ENCODE data around the gene ZMYND8. TPM values are rescaled to one million over a fixed set of nuclear protein-coding genes. Genes with fewer than 3 reads are reported as not detected.
"Not testable (repeated sequence)": the region's sequence is repeated elsewhere in the genome, so short reads cannot be mapped to it uniquely, and the experiment has no call there.

The ZMYND8 gene
- polyA plus RNA-seq, 4 donors, result 9.2 to 27.1 (median 16.3) TPM

DNA sequence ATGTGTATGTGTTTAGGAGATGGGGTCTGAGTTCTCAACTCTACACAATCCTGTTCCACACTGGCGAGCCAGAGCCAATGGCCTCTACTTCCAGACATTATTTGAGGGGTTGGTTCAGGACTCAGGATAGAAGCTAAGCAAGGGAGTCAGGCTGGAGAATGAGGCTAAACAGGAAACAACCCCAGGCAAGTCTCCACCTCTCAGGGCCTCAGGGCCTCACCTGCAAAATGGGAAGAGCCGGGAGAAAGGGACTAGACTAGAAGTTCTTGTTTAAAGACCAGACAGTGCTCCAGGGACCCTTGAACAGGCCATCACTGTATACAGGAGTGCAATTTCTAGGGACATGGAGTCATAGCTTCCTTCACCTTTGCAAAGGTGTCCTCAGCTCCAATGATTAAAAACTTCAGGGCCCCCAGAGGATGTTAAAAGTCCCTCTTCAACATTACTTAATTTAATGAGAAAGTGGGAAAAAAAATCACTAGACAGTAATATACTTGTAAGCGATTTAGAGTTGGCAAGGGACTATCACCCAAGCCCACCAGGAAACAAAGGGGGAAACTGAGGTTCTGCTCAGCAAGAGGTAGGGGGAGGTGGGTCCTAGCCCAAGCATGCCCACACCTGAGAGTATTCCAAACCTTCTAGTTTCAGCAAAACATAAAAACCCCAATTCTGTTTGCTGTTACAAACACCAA lies 41.7 kb downstream of the ZMYND8 start:
- Histone ChIP-seq H3K4me1 (ENCODE audit: control insufficient read depth in 3 of 3, insufficient read depth in 2 of 3, low read depth in 1 of 3, low read length in 2 of 3) (peaks cover 7 to 47% (median 9%) of the 10 kb centered on the region in 3 donors), H3K9me3 (ENCODE audit: control insufficient read depth in 2 of 2, insufficient read depth in 1 of 2, low read depth in 1 of 2, low read length in 1 of 2) (no peaks in the 10 kb centered on the region), H3K27ac (ENCODE audit: low read depth in 1 of 3, low read length in 2 of 3) (peak overlapping the region in 1 of 3 donors; percentile 62), H3K36me3 (ENCODE audit: control insufficient read depth in 3 of 3, insufficient read depth in 2 of 3, low read depth in 1 of 3, low read length in 3 of 3) (peaks cover under 1 to 28% (median 2%) of the 10 kb centered on the region in 3 donors), H3K4me3 (ENCODE audit: low read depth in 1 of 3, low read length in 3 of 3) (no peak overlapping the region), H3K27me3 (ENCODE audit: control insufficient read depth in 3 of 3, insufficient read depth in 3 of 3, low read length in 3 of 3) (no peaks in the 10 kb centered on the region)
- FAIRE-seq (no peak), DNase-seq (no peak)
- WGBS, 3 donors, result 96 to 98% (median 97%) methylated on average over 3 of the region's 3 CpGs

- Histone ChIP-seq H3K36me3 (ENCODE audit: control insufficient read depth in 3 of 3, insufficient read depth in 2 of 3, low read depth in 1 of 3, low read length in 3 of 3) (peaks cover 3 to 44% (median 12%) of the 10 kb centered on the region in 3 donors), H3K27ac (ENCODE audit: low read depth in 1 of 3, low read length in 2 of 3) (peak overlapping the region in 1 of 3 donors; percentile 54), H3K4me1 (ENCODE audit: control insufficient read depth in 3 of 3, insufficient read depth in 2 of 3, low read depth in 1 of 3, low read length in 2 of 3) (peaks cover 0 to 20% (median 0%) of the 10 kb centered on the region in 3 donors), H3K27me3 (ENCODE audit: control insufficient read depth in 3 of 3, insufficient read depth in 3 of 3, low read length in 3 of 3) (no peaks in the 10 kb centered on the region), H3K4me3 (ENCODE audit: low read depth in 1 of 3, low read length in 3 of 3) (no peak overlapping the region), H3K9me3 (ENCODE audit: control insufficient read depth in 2 of 2, insufficient read depth in 1 of 2, low read depth in 1 of 2, low read length in 1 of 2) (no peaks in the 10 kb centered on the region)
- DNase-seq, result no peak
- FAIRE-seq, result no peak
- 95 to 98% (median 95%) methylated on average over 11 of the region's 11 CpGs for WGBS, 3 donors
These were observed 44.4 kb downstream of the ZMYND8 start for GRCh38 chr20:47311967-47312681.

DNA sequence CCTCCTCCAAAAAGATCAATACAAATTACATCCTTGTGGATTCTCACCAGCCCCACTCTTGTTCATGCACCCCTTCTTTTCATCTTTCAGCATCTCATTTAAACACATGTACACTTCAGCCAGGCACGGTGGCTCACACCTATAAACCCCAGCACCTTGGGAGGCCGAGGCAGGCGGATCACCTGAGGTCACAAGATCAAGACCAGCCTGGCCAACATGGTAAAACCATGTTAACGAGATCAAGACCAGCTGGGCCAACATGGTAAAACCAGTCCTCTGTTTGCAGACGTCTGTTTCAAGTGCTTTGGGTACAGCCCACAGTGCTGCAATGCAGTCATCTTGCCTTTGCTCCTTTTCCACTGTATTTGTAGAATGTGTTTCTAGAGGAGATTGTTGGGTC lies 45.3 kb downstream of the ZMYND8 start:
- Histone ChIP-seq H3K4me1 (ENCODE audit: control insufficient read depth in 3 of 3, insufficient read depth in 2 of 3, low read depth in 1 of 3, low read length in 2 of 3) (peaks cover 0 to 19% (median 0%) of the 10 kb centered on the region in 3 donors), H3K4me3 (ENCODE audit: low read depth in 1 of 3, low read length in 3 of 3) (no peak overlapping the region), H3K27ac (ENCODE audit: low read depth in 1 of 3, low read length in 2 of 3) (peak overlapping the region in 1 of 3 donors; percentile 13), H3K27me3 (ENCODE audit: control insufficient read depth in 3 of 3, insufficient read depth in 3 of 3, low read length in 3 of 3) (no peaks in the 10 kb centered on the region), H3K36me3 (ENCODE audit: control insufficient read depth in 3 of 3, insufficient read depth in 2 of 3, low read depth in 1 of 3, low read length in 3 of 3) (peaks cover 6 to 51% (median 12%) of the 10 kb centered on the region in 3 donors), H3K9me3 (ENCODE audit: control insufficient read depth in 2 of 2, insufficient read depth in 1 of 2, low read depth in 1 of 2, low read length in 1 of 2) (no peaks in the 10 kb centered on the region)
- WGBS, 3 donors, result 92 to 95% (median 94%) methylated on average over 5 of the region's 5 CpGs
- no peak for DNase-seq
- no peak for FAIRE-seq

DNA sequence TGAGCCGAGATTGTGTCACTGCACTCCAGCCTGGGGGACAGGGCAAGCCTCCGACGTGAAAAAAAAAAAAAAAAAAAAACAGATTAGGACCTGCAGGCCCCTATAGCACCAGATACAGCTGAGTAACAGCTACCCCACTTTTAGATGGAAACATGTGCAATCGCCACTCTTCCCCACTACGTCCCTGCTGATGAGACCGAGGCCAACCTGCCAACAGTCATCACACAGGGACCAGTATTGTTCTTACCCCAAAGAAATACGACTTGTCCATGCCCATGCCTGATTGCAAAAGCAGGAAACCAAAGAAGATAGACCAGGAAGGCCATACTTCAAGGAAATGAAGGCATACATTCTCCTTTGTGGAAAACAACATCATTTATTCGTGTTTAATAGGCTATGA lies 45.8 kb downstream of the ZMYND8 start:
- H3K4me1 ChIP-seq (ENCODE audit: control insufficient read depth in 3 of 3, insufficient read depth in 2 of 3, low read depth in 1 of 3, low read length in 2 of 3), result peaks cover 0 to 18% (median 0%) of the 10 kb centered on the region in 3 donors
- peaks cover 11 to 56% (median 13%) of the 10 kb centered on the region in 3 donors for H3K36me3 ChIP-seq (ENCODE audit: control insufficient read depth in 3 of 3, insufficient read depth in 2 of 3, low read depth in 1 of 3, low read length in 3 of 3)
- no peak overlapping the region for H3K27ac ChIP-seq (ENCODE audit: low read depth in 1 of 3, low read length in 2 of 3)
- no peak overlapping the region for H3K4me3 ChIP-seq (ENCODE audit: low read depth in 1 of 3, low read length in 3 of 3)
- no peaks in the 10 kb centered on the region for H3K9me3 ChIP-seq (ENCODE audit: control insufficient read depth in 2 of 2, insufficient read depth in 1 of 2, low read depth in 1 of 2, low read length in 1 of 2)
- no peaks in the 10 kb centered on the region for H3K27me3 ChIP-seq (ENCODE audit: control insufficient read depth in 3 of 3, insufficient read depth in 3 of 3, low read length in 3 of 3)
- DNase-seq (no peak), FAIRE-seq (no peak)
- WGBS, 3 donors, result 89 to 93% (median 91%) methylated on average over 8 of the region's 8 CpGs

DNA sequence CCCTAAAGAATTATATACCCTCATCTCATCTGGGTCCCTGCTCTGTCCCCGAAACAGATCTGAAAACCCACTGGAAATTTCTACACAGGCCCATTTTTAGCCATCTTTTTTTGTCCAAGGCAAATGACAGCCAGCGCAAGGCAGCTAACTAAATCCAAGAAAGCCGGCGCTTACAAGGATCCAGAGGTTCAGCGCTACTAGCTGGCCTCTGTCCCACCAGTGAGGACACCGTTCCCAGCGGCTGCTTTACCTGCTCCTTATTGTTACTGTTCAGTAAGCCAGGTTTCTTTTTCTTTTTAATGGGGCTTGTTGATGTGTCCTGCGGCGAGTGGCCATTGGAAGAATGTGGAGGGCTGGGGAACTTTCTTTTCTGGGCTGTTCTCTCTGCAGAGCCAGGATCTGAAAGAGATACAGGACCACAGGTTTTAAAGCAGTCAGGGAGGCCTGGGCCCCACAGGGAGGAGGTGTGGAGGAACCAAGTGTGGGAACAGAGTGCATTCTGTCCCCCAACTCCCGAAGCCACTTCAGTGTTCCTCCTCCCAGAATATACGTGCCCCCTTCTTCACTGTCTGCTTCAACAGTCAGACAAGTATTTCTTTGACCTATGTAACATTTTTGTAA lies 46.6 kb downstream of the ZMYND8 start:
- Histone ChIP-seq H3K27ac (ENCODE audit: low read depth in 1 of 3, low read length in 2 of 3) (no peak overlapping the region), H3K36me3 (ENCODE audit: control insufficient read depth in 3 of 3, insufficient read depth in 2 of 3, low read depth in 1 of 3, low read length in 3 of 3) (peaks cover 12 to 60% (median 15%) of the 10 kb centered on the region in 3 donors), H3K4me1 (ENCODE audit: control insufficient read depth in 3 of 3, insufficient read depth in 2 of 3, low read depth in 1 of 3, low read length in 2 of 3) (peaks cover 0 to 13% (median 0%) of the 10 kb centered on the region in 3 donors), H3K9me3 (ENCODE audit: control insufficient read depth in 2 of 2, insufficient read depth in 1 of 2, low read depth in 1 of 2, low read length in 1 of 2) (no peaks in the 10 kb centered on the region), H3K27me3 (ENCODE audit: control insufficient read depth in 3 of 3, insufficient read depth in 3 of 3, low read length in 3 of 3) (no peaks in the 10 kb centered on the region), H3K4me3 (ENCODE audit: low read depth in 1 of 3, low read length in 3 of 3) (no peak overlapping the region)
- no peak for DNase-seq
- WGBS, 3 donors, result 89 to 91% (median 90%) methylated on average over 11 of the region's 11 CpGs
- no peak for FAIRE-seq

- FAIRE-seq, result no peak
- no peaks in the 10 kb centered on the region for H3K9me3 ChIP-seq (ENCODE audit: control insufficient read depth in 2 of 2, insufficient read depth in 1 of 2, low read depth in 1 of 2, low read length in 1 of 2)
- H3K27me3 ChIP-seq (ENCODE audit: control insufficient read depth in 3 of 3, insufficient read depth in 3 of 3, low read length in 3 of 3), result no peaks in the 10 kb centered on the region
- 94 to 97% (median 95%) methylated on average over 5 to 10 of the region's 10 CpGs for WGBS, 3 donors
- H3K4me3 ChIP-seq (ENCODE audit: low read depth in 1 of 3, low read length in 3 of 3), result no peak overlapping the region
- no peak overlapping the region for H3K27ac ChIP-seq (ENCODE audit: low read depth in 1 of 3, low read length in 2 of 3)
- peaks cover 0 to 18% (median 0%) of the 10 kb centered on the region in 3 donors for H3K4me1 ChIP-seq (ENCODE audit: control insufficient read depth in 3 of 3, insufficient read depth in 2 of 3, low read depth in 1 of 3, low read length in 2 of 3)
- peaks cover 12 to 65% (median 15%) of the 10 kb centered on the region in 3 donors for H3K36me3 ChIP-seq (ENCODE audit: control insufficient read depth in 3 of 3, insufficient read depth in 2 of 3, low read depth in 1 of 3, low read length in 3 of 3)
- no peak for DNase-seq
These were observed 47.1 kb downstream of the ZMYND8 start for GRCh38 chr20:47309394-47309793.

GRCh38 chr20:47307569-47307968 lies 48.9 kb downstream of the ZMYND8 start:
- not testable (repeated sequence) for H3K27ac ChIP-seq (ENCODE audit: low read depth in 1 of 3, low read length in 2 of 3); H3K27me3 ChIP-seq (ENCODE audit: control insufficient read depth in 3 of 3, insufficient read depth in 3 of 3, low read length in 3 of 3); H3K4me3 ChIP-seq (ENCODE audit: low read depth in 1 of 3, low read length in 3 of 3); H3K9me3 ChIP-seq (ENCODE audit: control insufficient read depth in 2 of 2, insufficient read depth in 1 of 2, low read depth in 1 of 2, low read length in 1 of 2); FAIRE-seq
- H3K36me3 ChIP-seq (ENCODE audit: control insufficient read depth in 3 of 3, insufficient read depth in 2 of 3, low read depth in 1 of 3, low read length in 3 of 3), result peaks cover 14 to 62% (median 21%) of the 10 kb centered on the region in 3 donors
- peaks cover 0 to 15% (median 2%) of the 10 kb centered on the region in 3 donors for H3K4me1 ChIP-seq (ENCODE audit: control insufficient read depth in 3 of 3, insufficient read depth in 2 of 3, low read depth in 1 of 3, low read length in 2 of 3)
- WGBS, 3 donors, result 89 to 96% (median 91%) methylated on average over 9 of the region's 9 CpGs
- peak in 1 of 2 donors; percentile 57 for DNase-seq

DNA sequence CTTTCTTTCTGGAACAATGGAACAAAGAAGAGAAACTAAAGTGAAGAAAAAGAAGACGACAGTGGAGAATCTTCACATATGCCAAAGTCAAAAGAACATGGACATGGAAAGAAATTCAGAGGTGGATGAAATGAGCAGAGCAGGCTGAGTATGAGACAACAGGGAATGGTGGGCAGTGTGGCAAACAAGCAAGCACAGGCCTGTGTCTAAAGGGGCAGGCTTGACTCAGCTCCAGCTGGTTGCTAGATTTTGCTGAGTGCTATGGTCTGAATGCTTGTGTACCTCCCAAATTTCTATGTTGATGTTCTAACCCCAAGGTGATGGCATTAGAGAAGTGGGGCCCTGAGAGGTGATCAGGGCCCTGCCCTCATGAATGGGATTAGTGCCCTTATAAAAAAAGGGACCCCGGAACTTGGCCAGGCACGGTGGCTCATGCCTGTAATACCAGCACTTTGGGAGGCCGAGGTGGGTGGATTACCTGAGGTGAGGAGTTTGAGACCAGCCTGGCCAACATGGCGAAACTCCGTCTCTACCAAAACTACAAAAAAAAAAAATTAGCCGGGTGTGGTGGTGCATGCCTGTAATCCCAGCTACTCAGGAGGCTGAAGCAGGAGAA lies 49.6 kb downstream of the ZMYND8 start:
- peaks cover 14 to 59% (median 23%) of the 10 kb centered on the region in 3 donors for H3K36me3 ChIP-seq (ENCODE audit: control insufficient read depth in 3 of 3, insufficient read depth in 2 of 3, low read depth in 1 of 3, low read length in 3 of 3)
- no peaks in the 10 kb centered on the region for H3K27me3 ChIP-seq (ENCODE audit: control insufficient read depth in 3 of 3, insufficient read depth in 3 of 3, low read length in 3 of 3)
- FAIRE-seq, result no peak
- 92 to 97% (median 96%) methylated on average over 7 of the region's 7 CpGs for WGBS, 3 donors
- no peaks in the 10 kb centered on the region for H3K9me3 ChIP-seq (ENCODE audit: control insufficient read depth in 2 of 2, insufficient read depth in 1 of 2, low read depth in 1 of 2, low read length in 1 of 2)
- no peak for DNase-seq
- peaks cover 0 to 10% (median 2%) of the 10 kb centered on the region in 3 donors for H3K4me1 ChIP-seq (ENCODE audit: control insufficient read depth in 3 of 3, insufficient read depth in 2 of 3, low read depth in 1 of 3, low read length in 2 of 3)
- no peak overlapping the region for H3K27ac ChIP-seq (ENCODE audit: low read depth in 1 of 3, low read length in 2 of 3)
- H3K4me3 ChIP-seq (ENCODE audit: low read depth in 1 of 3, low read length in 3 of 3), result no peak overlapping the region
